Measurements from ENCODE around the gene PHLDA3.

Gene PHLDA3

GRCh38 chr1:201514466-201514865, 45.5 kb upstream of the PHLDA3 start:
- no peak overlapping the region for H3K4me3 ChIP-seq (ENCODE audit: control insufficient read depth, low read depth, low read length)
- no peak for DNase-seq (ENCODE audit: low read depth)
- TF ChIP-seq CTCF (IDR thresholded peaks at IDR 0.05; ENCODE audit: control insufficient read depth, insufficient read depth, low read depth, low read length, missing control alignments) = no peak

- DNase-seq (ENCODE audit: low read depth) = no peak
- H3K4me3 ChIP-seq (ENCODE audit: control insufficient read depth, low read depth, low read length) = no peak overlapping the region
- no peak for TF ChIP-seq CTCF (IDR thresholded peaks at IDR 0.05; ENCODE audit: control insufficient read depth, insufficient read depth, low read depth, low read length, missing control alignments)
These were observed 44.7 kb upstream of the PHLDA3 start for GRCh38 chr1:201513498-201514243.

GRCh38 chr1:201511941-201512539, 43.1 kb upstream of the PHLDA3 start:
- DNase-seq (ENCODE audit: low read depth) = no peak
- no peak overlapping the region for H3K4me3 ChIP-seq (ENCODE audit: control insufficient read depth, low read depth, low read length)
- TF ChIP-seq CTCF (IDR thresholded peaks at IDR 0.05; ENCODE audit: control insufficient read depth, insufficient read depth, low read depth, low read length, missing control alignments) = no peak

- DNase-seq (ENCODE audit: low read depth) = no peak
- TF ChIP-seq CTCF (IDR thresholded peaks at IDR 0.05; ENCODE audit: control insufficient read depth, insufficient read depth, low read depth, low read length, missing control alignments) = no peak
- no peak overlapping the region for H3K4me3 ChIP-seq (ENCODE audit: control insufficient read depth, low read depth, low read length)
These were observed 42.5 kb upstream of the PHLDA3 start for GRCh38 chr1:201511396-201511940.

GRCh38 chr1:201510734-201511133, 41.7 kb upstream of the PHLDA3 start:
- H3K4me3 ChIP-seq (ENCODE audit: control insufficient read depth, low read depth, low read length) = no peak overlapping the region
- no peak for TF ChIP-seq CTCF (IDR thresholded peaks at IDR 0.05; ENCODE audit: control insufficient read depth, insufficient read depth, low read depth, low read length, missing control alignments)
- DNase-seq (ENCODE audit: low read depth) = no peak

- no peak for TF ChIP-seq CTCF (IDR thresholded peaks at IDR 0.05; ENCODE audit: control insufficient read depth, insufficient read depth, low read depth, low read length, missing control alignments)
- DNase-seq (ENCODE audit: low read depth) = no peak
- no peak overlapping the region for H3K4me3 ChIP-seq (ENCODE audit: control insufficient read depth, low read depth, low read length)
These were observed 40.8 kb upstream of the PHLDA3 start for GRCh38 chr1:201509601-201510374.
